Stimulated activated CD8-positive, alpha-beta memory T cell treated with anti-CD3 and anti-CD28 coated beads, Interleukin-12 subunit alpha, Interleukin-12 subunit beta, amount 100 ng/mL, for 4 hours (primary cell): ENCODE data around the gene VIPR2.

ENCODE experiments used
- DNase-seq: peaks from one replicate; pipeline ENCODE4 v3.0.0-alpha.2; 2020; ENCODE audit warnings: low read depth

The VIPR2 gene

GRCh38 chr7:159066816-159067575 lies 77.7 kb downstream of the VIPR2 start:
- DNase-seq = no peak

GRCh38 chr7:159065852-159066480 lies 78.7 kb downstream of the VIPR2 start:
- no peak for DNase-seq

DNA sequence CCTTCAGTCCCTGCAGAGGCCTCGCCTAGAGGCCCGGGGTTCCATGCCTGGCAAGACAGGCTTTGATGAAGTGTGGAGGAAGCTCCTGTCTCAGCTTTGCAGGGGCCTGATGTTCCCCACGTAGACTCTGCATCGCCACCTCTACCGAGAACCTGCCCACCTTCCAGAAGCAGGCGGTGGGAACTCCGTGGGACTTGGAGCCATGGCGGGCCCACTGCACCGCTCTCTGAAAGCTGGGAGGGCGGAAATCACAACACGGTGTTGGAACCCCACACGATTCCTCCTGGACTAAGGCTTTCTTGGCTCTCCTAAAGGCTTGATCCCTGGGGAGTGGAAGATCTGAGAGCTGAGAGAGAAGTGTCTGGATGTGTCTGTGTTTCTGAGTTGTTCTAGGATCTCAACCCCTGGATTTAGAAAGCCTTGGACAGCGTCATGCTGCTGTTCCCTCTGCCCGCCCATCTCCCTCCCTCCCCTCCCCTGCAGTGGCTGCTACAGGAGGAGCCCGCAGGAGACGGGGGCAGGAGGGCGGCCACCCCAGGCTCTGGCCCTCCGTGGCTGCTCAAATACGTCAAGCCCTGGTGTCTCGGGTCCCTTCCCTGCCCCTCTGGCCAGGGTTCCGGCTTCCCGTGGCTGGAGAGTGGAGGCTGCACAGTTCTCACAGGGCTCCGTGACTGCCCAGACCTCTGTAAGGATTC lies 79.7 kb downstream of the VIPR2 start:
- DNase-seq = no peak

DNA sequence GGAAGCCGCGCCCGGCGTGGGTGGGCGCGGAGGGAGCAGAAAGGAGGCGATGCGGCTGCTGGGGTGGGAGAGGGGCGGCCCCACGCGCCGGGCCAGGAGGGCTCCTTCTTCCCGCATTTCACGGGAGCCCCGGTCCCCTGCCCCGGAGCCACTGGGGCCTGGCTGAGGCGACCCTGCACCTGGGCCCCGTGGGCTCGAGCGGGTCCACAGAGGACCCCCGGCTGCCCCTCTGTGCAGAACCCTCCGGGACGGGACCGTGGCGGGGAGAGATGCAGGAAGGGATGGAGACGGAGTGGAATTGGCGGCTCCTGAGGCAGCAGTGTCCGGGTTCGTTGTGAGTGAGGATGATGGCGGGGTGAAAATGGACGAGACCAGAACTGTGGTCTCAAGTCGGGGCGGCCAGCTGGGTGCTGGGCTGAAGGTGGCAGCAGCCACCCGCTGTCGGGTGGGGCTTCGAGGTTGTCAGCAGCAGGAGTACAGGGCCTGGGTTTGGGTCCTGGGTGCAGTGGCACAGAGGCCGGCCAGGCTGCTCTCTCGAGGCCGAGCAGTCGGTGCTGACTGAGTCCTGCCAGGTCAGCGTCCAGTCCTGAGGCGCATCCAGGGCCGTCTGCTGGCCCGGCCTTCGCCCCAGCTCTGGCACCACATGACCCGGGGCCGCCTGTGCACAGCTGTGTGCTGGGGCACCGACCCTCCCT lies 80.4 kb downstream of the VIPR2 start:
- DNase-seq = no peak

DNA sequence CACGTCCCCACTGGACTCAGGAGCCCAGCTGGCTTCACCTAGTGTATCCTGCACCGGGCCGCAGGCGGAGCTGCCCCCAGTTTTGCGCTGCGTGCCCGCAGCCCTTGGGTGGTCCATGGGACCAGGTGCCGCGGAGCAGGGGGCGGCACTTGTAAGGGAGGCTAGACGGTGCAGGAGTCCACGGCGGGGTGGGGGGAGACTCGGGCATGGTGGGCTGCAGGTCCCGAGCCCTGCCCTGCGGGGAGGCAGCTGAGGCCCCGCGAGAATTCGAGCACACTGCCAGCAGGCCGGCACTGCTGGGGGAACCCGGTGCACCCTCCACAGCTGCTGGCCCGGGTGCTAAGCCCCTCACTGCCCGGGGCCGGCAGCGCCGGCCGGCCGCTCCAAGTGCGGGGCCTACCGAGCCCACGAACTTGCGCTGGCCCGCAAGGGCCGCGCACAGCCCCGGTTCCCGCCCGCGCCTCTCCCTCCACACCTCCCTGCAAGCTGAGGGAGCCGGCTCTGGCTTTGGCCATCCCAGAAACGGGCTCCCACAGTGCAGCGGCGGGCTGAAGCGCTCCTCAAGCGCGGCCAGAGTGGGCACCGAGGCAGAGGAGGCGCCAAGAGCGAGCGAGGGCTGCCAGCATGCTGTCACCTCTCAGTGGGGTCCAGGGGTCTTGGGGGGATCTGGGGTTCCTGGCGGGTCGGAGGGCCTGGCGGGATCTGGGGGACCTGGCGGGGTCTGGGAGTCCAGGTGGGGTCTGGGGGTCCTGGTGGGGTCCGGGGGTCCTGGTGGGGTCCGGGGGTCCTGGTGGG lies 81.4 kb downstream of the VIPR2 start:
- DNase-seq = no peak

DNA sequence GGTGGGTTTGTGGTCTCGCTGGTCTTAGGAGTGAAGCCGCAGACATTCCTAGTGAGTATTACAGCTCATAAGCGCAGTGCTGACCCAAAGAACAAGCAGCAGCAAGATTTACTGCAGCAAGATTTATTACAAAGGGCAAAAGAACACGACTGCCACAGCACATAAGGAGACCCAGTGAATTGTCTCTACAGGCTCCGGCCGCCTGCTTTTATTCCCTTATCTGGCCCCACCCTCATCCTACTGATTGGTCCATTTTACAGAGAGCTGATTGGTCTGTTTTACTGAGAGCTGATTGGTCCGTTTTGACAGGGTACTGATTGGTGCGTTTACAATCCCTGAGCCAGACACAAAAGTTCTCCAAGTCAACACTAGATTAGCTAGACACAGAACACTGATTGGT lies 82.1 kb downstream of the VIPR2 start:
- no peak for DNase-seq

GRCh38 chr7:159061674-159062212 lies 82.9 kb downstream of the VIPR2 start:
- no peak for DNase-seq

DNA sequence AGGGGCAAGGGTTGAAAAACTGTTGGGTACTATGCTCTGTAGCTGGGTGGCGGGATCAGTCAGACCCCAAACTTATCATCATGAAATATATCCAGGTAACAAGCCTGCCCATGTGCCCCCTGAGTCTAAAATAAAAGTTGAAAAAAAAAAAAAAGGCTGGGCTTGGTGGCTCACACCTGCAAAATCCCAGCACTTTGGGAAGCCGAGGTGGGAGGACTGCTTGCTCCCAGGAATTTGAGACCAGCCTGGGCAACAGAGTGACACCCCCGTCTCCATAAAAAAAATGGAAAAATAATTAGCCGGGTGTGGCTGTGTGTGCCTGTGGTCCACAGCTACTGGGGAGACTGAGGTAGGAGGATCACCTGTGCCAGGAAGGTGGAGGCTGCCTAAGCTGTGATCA lies 83.5 kb downstream of the VIPR2 start:
- no peak for DNase-seq

DNA sequence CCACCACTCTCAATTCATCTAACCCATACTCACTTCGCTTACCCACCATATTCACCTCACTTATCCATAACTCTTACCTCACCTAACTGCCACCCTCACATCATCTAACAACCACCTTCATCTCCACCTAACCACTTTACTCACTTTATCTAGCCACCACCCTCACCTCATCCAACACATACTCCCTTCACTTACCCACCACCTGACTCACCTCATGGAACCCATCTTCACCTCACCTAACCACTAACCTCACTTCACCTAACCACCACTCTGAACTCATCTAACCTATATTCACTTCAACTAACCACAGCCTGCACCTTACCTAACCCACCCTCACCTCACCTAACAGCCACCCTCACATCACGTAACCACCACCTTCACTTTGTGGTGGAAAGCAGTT lies 84.2 kb downstream of the VIPR2 start:
- DNase-seq = no peak

- DNase-seq = no peak
Measured at GRCh38 chr7:159059629-159060028, 85.0 kb downstream of the VIPR2 start.

GRCh38 chr7:159057647-159058046 lies 87.0 kb downstream of the VIPR2 start:
- no peak for DNase-seq

GRCh38 chr7:159056737-159057136 lies 87.9 kb downstream of the VIPR2 start:
- DNase-seq = no peak

DNA sequence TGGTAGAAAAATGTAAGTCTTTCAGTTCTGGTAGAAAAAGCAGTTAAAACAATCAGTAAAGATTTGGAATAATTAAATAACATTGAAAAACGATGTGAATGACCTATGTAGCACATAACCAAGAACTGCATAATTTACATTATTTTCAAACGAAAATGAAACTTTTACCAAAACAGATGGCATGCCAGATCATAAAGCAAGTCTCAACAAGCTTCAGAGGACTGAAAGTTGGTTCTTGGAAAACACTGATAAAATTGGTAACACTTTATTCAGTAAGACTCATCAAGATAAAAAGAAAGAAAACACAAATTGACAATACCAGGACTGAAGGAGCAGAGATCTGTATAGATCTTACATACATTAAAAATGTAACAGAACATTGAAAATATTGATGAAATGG lies 92.8 kb downstream of the VIPR2 start:
- no peak for DNase-seq

GRCh38 chr7:159050704-159051103 lies 94.0 kb downstream of the VIPR2 start:
- no peak for DNase-seq

- DNase-seq = no peak
Measured at GRCh38 chr7:159049266-159050025, 95.2 kb downstream of the VIPR2 start.

- no peak for DNase-seq
Measured at GRCh38 chr7:159048656-159049055, 96.0 kb downstream of the VIPR2 start.

DNA sequence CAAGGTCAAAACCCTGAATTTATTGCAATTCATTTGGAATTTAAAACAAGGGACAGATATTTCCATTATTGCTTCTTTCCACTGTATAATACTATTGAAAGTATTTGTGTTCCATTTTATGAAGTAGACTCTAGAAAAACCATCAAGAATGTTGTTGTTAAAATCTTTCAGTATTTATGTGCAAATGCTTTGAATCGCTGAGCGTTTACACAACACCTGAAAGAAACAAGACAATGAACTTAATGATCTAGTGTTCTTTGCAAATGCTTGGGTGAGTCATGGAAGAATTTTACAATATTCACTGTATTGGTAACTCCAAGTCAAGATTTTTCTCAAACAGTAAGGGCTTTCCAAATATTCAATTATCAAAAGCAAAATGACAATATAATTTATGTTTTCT lies 97.1 kb downstream of the VIPR2 start:
- DNase-seq = no peak

DNA sequence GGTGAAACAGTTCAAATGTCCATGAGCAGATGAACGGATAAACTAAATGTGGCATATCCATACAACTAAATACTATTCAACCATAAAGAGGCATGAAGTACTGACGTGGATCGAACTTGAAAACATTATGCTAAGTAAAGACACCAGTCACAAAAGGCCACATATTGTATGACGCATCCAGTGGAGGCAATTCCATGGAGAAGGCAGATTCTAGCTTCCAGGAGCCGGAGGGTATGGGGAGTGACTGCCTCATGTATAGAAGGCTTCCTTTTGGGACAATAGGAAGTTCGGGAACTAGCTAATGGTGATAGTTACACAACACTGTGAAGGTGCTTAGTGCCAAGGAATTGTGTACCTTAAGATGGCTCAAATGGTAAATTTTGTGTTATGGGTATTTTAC lies 98.4 kb downstream of the VIPR2 start:
- DNase-seq = no peak

DNA sequence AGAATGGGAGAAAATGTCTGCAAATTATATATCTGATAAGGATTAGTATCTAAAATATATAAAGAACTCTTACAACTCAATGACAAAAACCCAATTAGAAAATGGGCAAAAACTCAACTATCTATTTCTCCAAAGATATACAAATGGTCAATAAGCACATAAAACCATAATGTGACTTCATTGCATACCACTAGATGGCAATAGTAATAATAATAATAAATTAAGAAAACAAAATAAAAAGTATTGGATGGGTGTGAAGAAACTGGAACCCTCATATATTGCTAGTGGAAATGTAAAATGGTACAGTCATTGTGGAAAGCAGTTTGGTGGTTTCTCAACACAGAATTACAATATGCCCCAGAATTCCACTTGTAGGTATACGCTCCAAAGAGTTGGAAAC lies 98.8 kb downstream of the VIPR2 start:
- no peak for DNase-seq

DNA sequence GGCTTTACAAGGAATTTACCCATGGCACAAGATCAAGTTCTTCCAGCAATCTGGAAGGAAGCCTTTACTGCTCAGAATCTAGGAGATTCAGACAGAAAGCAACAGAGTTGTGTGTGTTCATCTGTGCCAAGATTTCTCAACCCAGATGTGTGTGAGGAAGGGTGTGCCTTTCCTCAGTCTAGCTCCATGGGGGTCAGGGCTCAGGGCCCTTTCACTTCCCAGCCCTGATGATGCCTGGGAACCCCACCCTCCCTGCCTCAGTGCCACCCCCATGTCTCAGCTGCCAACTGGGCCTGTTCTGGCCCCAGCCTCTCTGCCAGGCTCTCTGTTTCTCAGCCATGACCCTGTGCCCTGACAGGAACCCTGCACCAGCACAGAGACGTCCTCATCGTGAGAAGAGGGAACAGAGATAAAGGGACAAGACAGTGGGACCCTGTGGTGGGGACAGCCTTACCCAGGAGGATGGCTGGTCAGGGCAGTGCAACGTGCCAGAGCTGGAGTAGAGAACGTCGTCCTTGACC lies 102.0 kb downstream of the VIPR2 start:
- no peak for DNase-seq

- DNase-seq = no peak
Measured at GRCh38 chr7:159042103-159042502, 102.6 kb downstream of the VIPR2 start.
